Thyroid gland (tissue), 4 donors: ENCODE data around the gene CDH2. TPM values are rescaled to one million over a fixed set of nuclear protein-coding genes. Genes with fewer than 3 reads are reported as not detected.

ENCODE experiments used
- DNase-seq, 2 donors: peaks; one replicate each; pipeline ENCODE4 v3.0.0-alpha.2; 2019
- H3K27ac ChIP-seq, 3 donors: fragments of 200-600 bp; sonication (generic); 1 replicate in 2 of 3; 2 replicates in 1 of 3; pipeline ENCODE4 v1.5.1; 2016 to 2019; ENCODE audit warnings: mild to moderate bottlenecking in 1 of 3, moderate library complexity in 1 of 3
- H3K27me3 ChIP-seq: fragments of 200-600 bp; sonication (generic); one replicate; pipeline ENCODE4 v1.5.1; 2019
- H3K36me3 ChIP-seq, 2 donors: fragments of 200-600 bp; sonication (generic); one replicate each; pipeline ENCODE4 v1.5.1; 2016 to 2019
- H3K4me1 ChIP-seq, 2 donors: fragments of 200-600 bp; sonication (generic); one replicate each; pipeline ENCODE4 v1.5.1; 2017 to 2019
- H3K4me3 ChIP-seq, 3 donors: fragments of 200-600 bp; sonication (generic); replicated peaks in 1 of 3; 1 replicate in 2 of 3; 2 replicates in 1 of 3; pipeline ENCODE4 v1.5.1; 2016; ENCODE audit warnings: mild to moderate bottlenecking in 1 of 3
- H3K9me3 ChIP-seq: fragments of 200-600 bp; sonication (generic); one replicate; pipeline ENCODE4 v1.5.1; 2017
- POLR2A ChIP-seq, 2 donors: fragments of 450-650 bp; IDR thresholded peaks; one replicate each; pipeline ENCODE4 v1.6.1; 2017; ENCODE audit warnings: antibody characterized with exemption in 2 of 2, mild to moderate bottlenecking in 2 of 2, moderate library complexity in 1 of 2
- WGBS, 2 donors: methylation state at CpG; one replicate each; pipeline ENCODE4 v1.1.5; 2017; 5-methylcytosine and 5-hydroxymethylcytosine counted together
- intact Hi-C: fragments of 100-400 bp; cut with DNase I; formaldehyde crosslinking; loops from one replicate; pipeline ENCODE4 v1.15.1; 2023
- total RNA-seq, 4 donors: library from RNA; depleted of rRNA; stranded (reverse); fragments of >200 nt; gene quantifications; one replicate each; pipeline ENCODE4 v1.2.3, GENCODE V29; 2016
- TF ChIP-seq, protein P1 (sequence below), 6 experiments: fragments of 200-600 bp in 3 of 6; fragments of 450-650 bp in 3 of 6; sonication (generic) in 3 of 6; IDR thresholded peaks; one replicate each; pipeline ENCODE4 v1.5.1; 2016 to 2019; ENCODE audit warnings: antibody characterized with exemption in 6 of 6, mild to moderate bottlenecking in 2 of 6, inconsistent platforms in 1 of 6, moderate library complexity in 1 of 6

CDH2 gene
- total RNA-seq, 4 donors from 2014 or later: 0.78 to 7.9 (median 3.3) TPM

- Histone ChIP-seq H3K4me1 (peaks cover 9% of the 10 kb centered on the region in 2 donors), H3K4me3 (no peak overlapping the region), H3K27ac (no peak overlapping the region), H3K36me3 (no peaks in the 10 kb centered on the region), H3K9me3 (no peaks in the 10 kb centered on the region), H3K27me3 (no peaks in the 10 kb centered on the region)
- WGBS, 2 donors: 20 to 27% methylated on average over 5 of the region's 5 CpGs
- intact Hi-C loops: no loop called here
- no peak for TF ChIP-seq POLR2A (IDR thresholded peaks at IDR 0.05)
- TF ChIP-seq, protein P1, sequence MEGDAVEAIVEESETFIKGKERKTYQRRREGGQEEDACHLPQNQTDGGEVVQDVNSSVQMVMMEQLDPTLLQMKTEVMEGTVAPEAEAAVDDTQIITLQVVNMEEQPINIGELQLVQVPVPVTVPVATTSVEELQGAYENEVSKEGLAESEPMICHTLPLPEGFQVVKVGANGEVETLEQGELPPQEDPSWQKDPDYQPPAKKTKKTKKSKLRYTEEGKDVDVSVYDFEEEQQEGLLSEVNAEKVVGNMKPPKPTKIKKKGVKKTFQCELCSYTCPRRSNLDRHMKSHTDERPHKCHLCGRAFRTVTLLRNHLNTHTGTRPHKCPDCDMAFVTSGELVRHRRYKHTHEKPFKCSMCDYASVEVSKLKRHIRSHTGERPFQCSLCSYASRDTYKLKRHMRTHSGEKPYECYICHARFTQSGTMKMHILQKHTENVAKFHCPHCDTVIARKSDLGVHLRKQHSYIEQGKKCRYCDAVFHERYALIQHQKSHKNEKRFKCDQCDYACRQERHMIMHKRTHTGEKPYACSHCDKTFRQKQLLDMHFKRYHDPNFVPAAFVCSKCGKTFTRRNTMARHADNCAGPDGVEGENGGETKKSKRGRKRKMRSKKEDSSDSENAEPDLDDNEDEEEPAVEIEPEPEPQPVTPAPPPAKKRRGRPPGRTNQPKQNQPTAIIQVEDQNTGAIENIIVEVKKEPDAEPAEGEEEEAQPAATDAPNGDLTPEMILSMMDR (IDR thresholded peaks at IDR 0.05): no peak
- peak; percentile 28 to 44 for DNase-seq
These were observed 29.2 kb downstream of the CDH2 start for GRCh38 chr18:28147674-28148171.

GRCh38 chr18:28143725-28144124, 33.2 kb downstream of the CDH2 start:
- TF ChIP-seq, protein P1 (IDR thresholded peaks at IDR 0.05): no peak
- no peak for TF ChIP-seq POLR2A (IDR thresholded peaks at IDR 0.05)
- H3K9me3 ChIP-seq: no peaks in the 10 kb centered on the region
- 73 to 82% methylated on average over 2 of the region's 2 CpGs for WGBS, 2 donors

GRCh38 chr18:28138816-28139215, 38.1 kb downstream of the CDH2 start:
- Histone ChIP-seq H3K27ac (no peak overlapping the region), H3K9me3 (no peaks in the 10 kb centered on the region), H3K27me3 (no peaks in the 10 kb centered on the region), H3K36me3 (no peaks in the 10 kb centered on the region), H3K4me1 (peaks cover 0 to 7% of the 10 kb centered on the region in 2 donors), H3K4me3 (no peak overlapping the region)
- no peak for TF ChIP-seq POLR2A (IDR thresholded peaks at IDR 0.05)
- TF ChIP-seq, protein P1 (IDR thresholded peaks at IDR 0.05): no peak
- intact Hi-C loops: no loop called here
- no peak for DNase-seq
- 48 to 56% methylated on average over 3 of the region's 3 CpGs for WGBS, 2 donors

More at GRCh38 chr18:28143725-28144124, 33.2 kb downstream of the CDH2 start:
- Histone ChIP-seq H3K4me3 (no peak overlapping the region), H3K36me3 (no peaks in the 10 kb centered on the region), H3K4me1 (peaks cover under 1 to 5% of the 10 kb centered on the region in 2 donors), H3K27me3 (no peaks in the 10 kb centered on the region), H3K27ac (no peak overlapping the region)
- intact Hi-C loops: no loop called here
- no peak for DNase-seq

- TF ChIP-seq, protein P1 (IDR thresholded peaks at IDR 0.05): no peak
- no peak for TF ChIP-seq POLR2A (IDR thresholded peaks at IDR 0.05)
- intact Hi-C loops: no loop called here
- Histone ChIP-seq H3K9me3 (no peaks in the 10 kb centered on the region), H3K4me3 (no peak overlapping the region), H3K36me3 (no peaks in the 10 kb centered on the region), H3K27ac (no peak overlapping the region), H3K27me3 (no peaks in the 10 kb centered on the region), H3K4me1 (peaks cover 0 to 7% of the 10 kb centered on the region in 2 donors)
- no peak for DNase-seq
- 76% methylated on average over 4 of the region's 4 CpGs for WGBS, 2 donors
These were observed 40.9 kb downstream of the CDH2 start for GRCh38 chr18:28136071-28136470.

DNA sequence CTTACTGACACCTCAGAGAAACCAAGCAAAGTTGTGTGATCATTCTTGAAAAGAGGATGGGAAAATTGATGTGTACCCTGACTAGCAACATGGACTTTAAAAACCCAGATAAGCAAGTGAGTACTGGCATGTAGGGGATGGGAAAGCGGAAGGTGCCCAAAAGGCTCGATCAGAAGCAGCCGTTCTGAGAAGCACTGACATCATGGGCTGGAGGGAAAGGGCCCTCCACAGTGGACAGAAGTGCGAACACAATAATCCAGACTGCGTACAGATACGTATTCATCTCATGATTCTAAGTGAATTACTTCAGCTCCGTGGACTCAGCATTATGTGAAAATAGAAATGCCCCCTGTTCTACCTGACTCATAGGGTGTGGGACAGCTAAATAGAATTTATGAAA, 42.2 kb downstream of the CDH2 start:
- intact Hi-C loops: no loop called here
- H3K27me3 ChIP-seq: no peaks in the 10 kb centered on the region
- TF ChIP-seq, protein P1 (IDR thresholded peaks at IDR 0.05): no peak
- TF ChIP-seq POLR2A (IDR thresholded peaks at IDR 0.05): no peak
- 95% methylated on average over 7 of the region's 7 CpGs for whole genome bisulfite sequencing, 2 donors
- H3K4me1 ChIP-seq: peaks cover 0 to 7% of the 10 kb centered on the region in 2 donors
- no peak overlapping the region for H3K4me3 ChIP-seq
- no peak for DNase-seq
- H3K36me3 ChIP-seq: no peaks in the 10 kb centered on the region
- no peak overlapping the region for H3K27ac ChIP-seq
- no peaks in the 10 kb centered on the region for H3K9me3 ChIP-seq
